ENCODE results near the gene HIPK4.
A peak's percentile ranks its signal among the peaks of the same experiment; 100 is the strongest.
"Not testable (repeated sequence)": the region's sequence is repeated elsewhere in the genome, so short reads cannot be mapped to it uniquely, and the experiment has no call there.

The HIPK4 gene
- 0 to 0.24 (median 0.04) reads per million in 4 donors for total RNA-seq

GRCh38 chr19:40390084-40390742, at the start of gene HIPK4:
Gene HIPK4 (minus strand): TSS chr19:40390181. CDS start chr19:40389902, 279 bp downstream.
- no peak for DNase-seq

GRCh38 chr19:40438284-40438683, 48.3 kb upstream of the HIPK4 start:
- no peak for DNase-seq

GRCh38 chr19:40433391-40434216, 43.6 kb upstream of the HIPK4 start:
- peak; percentile 36 to 58 (median 47) for DNase-seq

- not testable (repeated sequence) for DNase-seq
Observed at GRCh38 chr19:40432760-40433159, 42.8 kb upstream of the HIPK4 start.

- DNase-seq: no peak
Observed at GRCh38 chr19:40431698-40432097, 41.7 kb upstream of the HIPK4 start.

GRCh38 chr19:40430242-40430641, 40.3 kb upstream of the HIPK4 start:
- DNase-seq: not testable (repeated sequence)

- not testable (repeated sequence) for DNase-seq
Observed at GRCh38 chr19:40428197-40428596, 38.2 kb upstream of the HIPK4 start.

- DNase-seq: peak; percentile 100
Observed at GRCh38 chr19:40425450-40426287, 35.7 kb upstream of the HIPK4 start, which contains the start of gene SERTAD1. Gene SERTAD1 (minus strand): TSS chr19:40425992. CDS start chr19:40423546, 2,446 bp downstream.

GRCh38 chr19:40424637-40425449, 34.9 kb upstream of the HIPK4 start:
- peak in 1 of 5 donors; percentile 34 for DNase-seq

GRCh38 chr19:40423938-40424337, 34.0 kb upstream of the HIPK4 start:
- no peak for DNase-seq

GRCh38 chr19:40422748-40423566, 33.0 kb upstream of the HIPK4 start:
- no peak for DNase-seq

- DNase-seq: no peak
Observed at GRCh38 chr19:40421993-40422747, 32.2 kb upstream of the HIPK4 start.

GRCh38 chr19:40420766-40421765, 31.1 kb upstream of the HIPK4 start:
- DNase-seq: peak; percentile 48 to 81 (median 61)

- no peak for DNase-seq
Observed at GRCh38 chr19:40420451-40420765, 30.4 kb upstream of the HIPK4 start.

- no peak for DNase-seq
Observed at GRCh38 chr19:40419780-40420179, 29.8 kb upstream of the HIPK4 start.

GRCh38 chr19:40419066-40419612, 29.2 kb upstream of the HIPK4 start:
- no peak for DNase-seq

GRCh38 chr19:40418040-40418439, 28.1 kb upstream of the HIPK4 start:
- DNase-seq: no peak

GRCh38 chr19:40417643-40417981, 27.6 kb upstream of the HIPK4 start:
- no peak for DNase-seq
